ENCODE results near the gene LRRC4C. TPM values are rescaled to one million over a fixed set of nuclear protein-coding genes. Genes with fewer than 3 reads are reported as not detected.

Gene LRRC4C
- total RNA-seq, 1 donor from 2014 or later = 14.0 TPM

- Mint-ChIP-seq H3K4me3 (no peak overlapping the region), H3K4me1 (ENCODE audit: unreplicated experiment) (peaks cover 2% of the 10 kb centered on the region), H3K9me3 (peaks cover 3% of the 10 kb centered on the region), H3K36me3 (no peaks in the 10 kb centered on the region), H3K27ac (no peak overlapping the region), H3K27me3 (no peaks in the 10 kb centered on the region)
- no peak for DNase-seq (ENCODE audit: extremely low spot score, unreplicated experiment)
- TF ChIP-seq CTCF (conservative IDR thresholded peaks at IDR 0.05) = no peak
These were observed 1212.5 kb downstream of the LRRC4C start for GRCh38 chr11:40246983-40247382.

GRCh38 chr11:40241524-40242051 lies 1217.9 kb downstream of the LRRC4C start:
- Mint-ChIP-seq H3K4me1 (ENCODE audit: unreplicated experiment) (peaks cover 9% of the 10 kb centered on the region), H3K9me3 (peaks cover 3% of the 10 kb centered on the region), H3K27ac (no peak overlapping the region), H3K36me3 (no peaks in the 10 kb centered on the region), H3K27me3 (no peaks in the 10 kb centered on the region), H3K4me3 (no peak overlapping the region)
- no peak for TF ChIP-seq CTCF (conservative IDR thresholded peaks at IDR 0.05)
- no peak for DNase-seq (ENCODE audit: extremely low spot score, unreplicated experiment)

GRCh38 chr11:40240284-40240683 lies 1219.2 kb downstream of the LRRC4C start:
- TF ChIP-seq CTCF (conservative IDR thresholded peaks at IDR 0.05) = no peak
- no peak for DNase-seq (ENCODE audit: extremely low spot score, unreplicated experiment)
- Mint-ChIP-seq H3K4me3 (no peak overlapping the region), H3K27me3 (no peaks in the 10 kb centered on the region), H3K9me3 (no peaks in the 10 kb centered on the region), H3K36me3 (no peaks in the 10 kb centered on the region), H3K27ac (no peak overlapping the region), H3K4me1 (ENCODE audit: unreplicated experiment) (peaks cover 9% of the 10 kb centered on the region)

- Mint-ChIP-seq H3K4me1 (ENCODE audit: unreplicated experiment) (peaks cover 2% of the 10 kb centered on the region), H3K27me3 (no peaks in the 10 kb centered on the region), H3K27ac (no peak overlapping the region), H3K36me3 (no peaks in the 10 kb centered on the region), H3K4me3 (no peak overlapping the region), H3K9me3 (no peaks in the 10 kb centered on the region)
- no peak for TF ChIP-seq CTCF (conservative IDR thresholded peaks at IDR 0.05)
- no peak for DNase-seq (ENCODE audit: extremely low spot score, unreplicated experiment)
These were observed 1222.9 kb downstream of the LRRC4C start for GRCh38 chr11:40236526-40236925.

- no peak for DNase-seq (ENCODE audit: extremely low spot score, unreplicated experiment)
- Mint-ChIP-seq H3K36me3 (no peaks in the 10 kb centered on the region), H3K9me3 (no peaks in the 10 kb centered on the region), H3K4me1 (ENCODE audit: unreplicated experiment) (no peaks in the 10 kb centered on the region), H3K4me3 (no peak overlapping the region), H3K27ac (no peak overlapping the region), H3K27me3 (no peaks in the 10 kb centered on the region)
- TF ChIP-seq CTCF (conservative IDR thresholded peaks at IDR 0.05) = no peak
These were observed 1223.6 kb downstream of the LRRC4C start for GRCh38 chr11:40235841-40236240.

GRCh38 chr11:40230821-40231220 lies 1228.6 kb downstream of the LRRC4C start:
- DNase-seq (ENCODE audit: extremely low spot score, unreplicated experiment) = no peak
- Mint-ChIP-seq H3K4me3 (no peak overlapping the region), H3K4me1 (ENCODE audit: unreplicated experiment) (no peaks in the 10 kb centered on the region), H3K36me3 (no peaks in the 10 kb centered on the region), H3K9me3 (no peaks in the 10 kb centered on the region), H3K27ac (no peak overlapping the region), H3K27me3 (no peaks in the 10 kb centered on the region)
- no peak for TF ChIP-seq CTCF (conservative IDR thresholded peaks at IDR 0.05)
